Measurements from ENCODE around the gene MECR. TPM values are rescaled to one million over a fixed set of nuclear protein-coding genes. Genes with fewer than 3 reads are reported as not detected.

MECR gene
- total and polyA plus RNA-seq, 11 donors, result 19.6 to 37.4 (median 33.1) TPM

DNA sequence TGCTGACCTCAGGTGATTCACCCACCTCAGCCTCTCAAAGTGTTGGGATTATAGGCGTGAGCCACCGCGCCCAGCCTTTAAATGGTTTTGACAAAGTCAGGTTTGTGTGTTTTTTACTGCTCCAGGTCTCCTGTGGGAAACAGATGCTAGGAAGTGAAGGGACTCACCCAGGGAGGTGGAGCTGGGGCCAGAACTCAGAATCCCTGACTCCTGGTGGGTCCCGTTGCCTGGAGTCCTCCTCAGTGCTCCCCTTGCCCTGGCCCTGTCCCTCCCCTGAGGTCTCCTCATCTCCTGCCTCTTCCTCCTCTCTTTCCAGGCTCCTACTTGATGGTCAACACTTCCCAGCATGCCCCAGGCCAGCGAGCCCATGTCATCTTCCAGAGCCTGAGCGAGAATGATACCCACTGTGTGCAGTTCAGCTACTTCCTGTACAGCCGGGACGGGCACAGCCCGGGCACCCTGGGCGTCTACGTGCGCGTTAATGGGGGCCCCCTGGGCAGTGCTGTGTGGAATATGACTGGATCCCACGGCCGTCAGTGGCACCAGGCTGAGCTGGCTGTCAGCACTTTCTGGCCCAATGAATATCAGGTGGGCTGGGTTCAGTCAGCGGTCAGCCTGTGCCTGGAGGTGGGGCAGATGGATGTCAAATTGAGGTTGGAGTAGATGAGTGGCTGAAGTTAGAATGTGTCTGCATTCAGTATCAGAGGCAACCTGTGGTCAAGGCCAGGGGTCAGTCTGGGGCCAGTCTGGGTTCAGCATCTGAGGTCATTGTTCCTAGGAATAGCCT lies 27.6 kb upstream of the MECR start:
- Histone ChIP-seq H3K27me3 (peaks cover 0 to 32% (median 0%) of the 10 kb centered on the region in 9 donors), H3K4me1 (peaks cover 0 to 17% (median 9%) of the 10 kb centered on the region in 12 donors), H3K9me3 (no peaks in the 10 kb centered on the region), H3K36me3 (no peaks in the 10 kb centered on the region), H3K27ac (no peak overlapping the region), H3K4me3 (no peak overlapping the region)
- intact Hi-C loops (cut with DNase I), result loop anchor here in 1 of 10 donors (10.0 kb wide), 1 partner anchor 436 kb away; no protein-coding TSS in a partner anchor
- WGBS, 4 donors, result 83 to 95% (median 89%) methylated on average over 8 to 16 of the region's 16 CpGs
- ATAC-seq (no peak), DNase-seq (no peak)
- TF ChIP-seq POLR2A (IDR thresholded peaks at IDR 0.05), result no peak
- TF ChIP-seq, protein P1, sequence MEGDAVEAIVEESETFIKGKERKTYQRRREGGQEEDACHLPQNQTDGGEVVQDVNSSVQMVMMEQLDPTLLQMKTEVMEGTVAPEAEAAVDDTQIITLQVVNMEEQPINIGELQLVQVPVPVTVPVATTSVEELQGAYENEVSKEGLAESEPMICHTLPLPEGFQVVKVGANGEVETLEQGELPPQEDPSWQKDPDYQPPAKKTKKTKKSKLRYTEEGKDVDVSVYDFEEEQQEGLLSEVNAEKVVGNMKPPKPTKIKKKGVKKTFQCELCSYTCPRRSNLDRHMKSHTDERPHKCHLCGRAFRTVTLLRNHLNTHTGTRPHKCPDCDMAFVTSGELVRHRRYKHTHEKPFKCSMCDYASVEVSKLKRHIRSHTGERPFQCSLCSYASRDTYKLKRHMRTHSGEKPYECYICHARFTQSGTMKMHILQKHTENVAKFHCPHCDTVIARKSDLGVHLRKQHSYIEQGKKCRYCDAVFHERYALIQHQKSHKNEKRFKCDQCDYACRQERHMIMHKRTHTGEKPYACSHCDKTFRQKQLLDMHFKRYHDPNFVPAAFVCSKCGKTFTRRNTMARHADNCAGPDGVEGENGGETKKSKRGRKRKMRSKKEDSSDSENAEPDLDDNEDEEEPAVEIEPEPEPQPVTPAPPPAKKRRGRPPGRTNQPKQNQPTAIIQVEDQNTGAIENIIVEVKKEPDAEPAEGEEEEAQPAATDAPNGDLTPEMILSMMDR (IDR thresholded peaks at IDR 0.05), result no peak

DNA sequence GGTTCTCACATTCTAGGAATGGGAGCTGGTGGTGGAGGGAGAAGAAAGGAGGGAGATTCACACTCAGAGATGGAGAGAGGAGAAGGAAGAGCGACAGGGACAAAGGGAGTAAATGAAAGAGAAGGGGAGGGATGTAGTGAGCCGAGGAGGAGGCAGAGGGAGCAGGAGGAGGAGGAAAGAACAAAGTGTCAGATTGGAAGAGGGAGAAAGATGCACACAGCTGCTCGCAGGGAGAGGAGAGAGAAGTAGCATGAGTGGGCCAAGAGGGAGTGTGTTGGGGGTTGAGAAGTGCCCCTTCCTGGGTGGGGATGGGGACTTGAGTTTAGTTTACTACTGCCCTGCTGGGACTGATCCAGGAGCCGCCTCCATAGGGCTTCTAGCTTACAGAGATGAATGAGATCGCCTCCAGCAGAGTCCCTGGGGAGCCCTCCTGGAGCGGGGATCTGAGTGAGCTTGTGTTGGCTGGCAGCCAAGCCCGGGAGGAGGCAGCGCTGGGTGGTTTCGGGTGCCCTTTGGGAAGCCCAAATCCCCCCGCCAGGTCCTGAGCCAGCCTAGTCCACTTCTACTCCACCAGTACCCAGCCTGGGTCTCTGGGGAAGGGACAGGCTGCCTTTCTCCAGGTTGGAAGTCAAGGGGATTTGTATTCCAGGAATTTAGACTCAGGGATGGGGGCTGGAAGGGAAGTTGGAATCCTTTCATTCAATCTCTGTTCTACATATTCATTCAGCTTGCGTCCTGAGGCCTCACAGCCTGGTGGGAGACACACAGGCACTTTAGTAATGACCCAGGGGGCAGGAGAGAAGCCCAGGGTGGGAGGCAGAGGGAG lies 26.5 kb upstream of the MECR start:
- WGBS, 4 donors, result 47 to 58% (median 52%) methylated on average over 10 to 11 of the region's 11 CpGs
- intact Hi-C loops (cut with DNase I), result loop anchor here in 1 of 10 donors (10.0 kb wide), 1 partner anchor 438 kb away; no protein-coding TSS in a partner anchor
- ATAC-seq, result no peak

DNA sequence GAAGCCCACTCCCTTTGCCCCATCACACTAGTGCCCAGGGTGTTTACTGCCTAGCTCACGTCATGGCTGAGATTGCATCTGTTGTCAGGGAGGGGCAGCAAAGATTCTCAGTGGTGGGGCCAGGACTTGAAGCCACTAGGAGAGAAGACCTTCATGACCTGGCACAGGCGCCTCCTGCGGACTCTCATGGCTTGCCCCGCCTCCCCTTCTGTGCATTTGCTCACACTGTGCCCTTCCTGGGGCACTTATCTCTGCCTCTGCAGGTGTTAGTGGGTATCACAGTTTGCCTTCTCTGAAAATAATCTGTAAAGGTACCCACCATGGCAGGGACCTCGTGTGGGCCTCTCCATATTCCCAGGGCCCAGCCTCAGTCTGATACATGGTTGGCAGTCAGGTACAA lies 25.7 kb upstream of the MECR start:
- TF ChIP-seq, protein P1 (IDR thresholded peaks at IDR 0.05), result no peak
- TF ChIP-seq POLR2A (IDR thresholded peaks at IDR 0.05), result no peak
- H3K9me3 ChIP-seq, result no peaks in the 10 kb centered on the region
- H3K36me3 ChIP-seq, result no peaks in the 10 kb centered on the region
- intact Hi-C loops (cut with DNase I), result loop anchor here in 1 of 10 donors (10.0 kb wide), 1 partner anchor 438 kb away; no protein-coding TSS in a partner anchor
- WGBS, 4 donors, result 83 to 97% (median 87%) methylated on average over 5 of the region's 5 CpGs
- ATAC-seq (no peak), DNase-seq (no peak)
- no peak overlapping the region for H3K4me3 ChIP-seq
- H3K4me1 ChIP-seq, result peaks cover 0 to 17% (median 9%) of the 10 kb centered on the region in 12 donors
- H3K27ac ChIP-seq, result no peak overlapping the region
- H3K27me3 ChIP-seq, result peaks cover 0 to 32% (median 0%) of the 10 kb centered on the region in 9 donors

More for the DNA sequence above, 26.5 kb upstream of the MECR start:
- Histone ChIP-seq H3K4me3 (no peak overlapping the region), H3K27ac (no peak overlapping the region), H3K27me3 (peaks cover 0 to 32% (median 0%) of the 10 kb centered on the region in 9 donors), H3K9me3 (no peaks in the 10 kb centered on the region), H3K36me3 (no peaks in the 10 kb centered on the region), H3K4me1 (peaks cover 0 to 17% (median 9%) of the 10 kb centered on the region in 12 donors)
- TF ChIP-seq, protein P1 (IDR thresholded peaks at IDR 0.05), result no peak
- TF ChIP-seq POLR2A (IDR thresholded peaks at IDR 0.05), result no peak
- DNase-seq, result peak in 1 of 5 donors; percentile 46
